Activated naive CD4-positive, alpha-beta T cell treated with anti-CD3 and anti-CD28 coated beads, Interleukin-2, amount 50 U/mL, for 72 hours (primary cell): ENCODE results near the gene KRTAP12-1. TPM values are rescaled to one million over a fixed set of nuclear protein-coding genes. Genes with fewer than 3 reads are reported as not detected.

Experiments
- ATAC-seq, 2 donors: fragments of 150-1000 bp; cut with Tn5 transposase; 2 replicates each; pipeline ENCODE4 v1.10.0; 2021; ENCODE audit warnings: mild to moderate bottlenecking in 2 of 2, moderate library complexity in 2 of 2
- DNase-seq, 2 donors: peaks; one replicate each; pipeline ENCODE4 v3.0.0; 2021 to 2022; ENCODE audit warnings: low spot score in 2 of 2
- H3K27ac Mint-ChIP-seq, 2 donors: one replicate each; pipeline ENCODE4 v1.8.0; 2022; ENCODE audit warnings: mild to moderate bottlenecking in 2 of 2, mixed read lengths in 2 of 2
- H3K36me3 Mint-ChIP-seq, 2 donors: one replicate each; pipeline ENCODE4 v1.8.0; 2022; ENCODE audit warnings: mixed read lengths in 2 of 2
- H3K9me3 Mint-ChIP-seq, 2 donors: one replicate each; pipeline ENCODE4 v1.8.0; 2022; ENCODE audit warnings: mixed read lengths in 2 of 2
- total RNA-seq, 2 donors: library from RNA; stranded (reverse); gene quantifications; one replicate each; pipeline ENCODE4 v1.2.3, GENCODE V29; 2022

The KRTAP12-1 gene, protein sequence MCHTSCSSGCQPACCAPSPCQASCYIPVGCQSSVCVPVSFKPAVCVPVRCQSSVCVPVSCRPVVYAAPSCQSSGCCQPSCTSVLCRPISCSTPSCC
- total RNA-seq: not detected

DNA sequence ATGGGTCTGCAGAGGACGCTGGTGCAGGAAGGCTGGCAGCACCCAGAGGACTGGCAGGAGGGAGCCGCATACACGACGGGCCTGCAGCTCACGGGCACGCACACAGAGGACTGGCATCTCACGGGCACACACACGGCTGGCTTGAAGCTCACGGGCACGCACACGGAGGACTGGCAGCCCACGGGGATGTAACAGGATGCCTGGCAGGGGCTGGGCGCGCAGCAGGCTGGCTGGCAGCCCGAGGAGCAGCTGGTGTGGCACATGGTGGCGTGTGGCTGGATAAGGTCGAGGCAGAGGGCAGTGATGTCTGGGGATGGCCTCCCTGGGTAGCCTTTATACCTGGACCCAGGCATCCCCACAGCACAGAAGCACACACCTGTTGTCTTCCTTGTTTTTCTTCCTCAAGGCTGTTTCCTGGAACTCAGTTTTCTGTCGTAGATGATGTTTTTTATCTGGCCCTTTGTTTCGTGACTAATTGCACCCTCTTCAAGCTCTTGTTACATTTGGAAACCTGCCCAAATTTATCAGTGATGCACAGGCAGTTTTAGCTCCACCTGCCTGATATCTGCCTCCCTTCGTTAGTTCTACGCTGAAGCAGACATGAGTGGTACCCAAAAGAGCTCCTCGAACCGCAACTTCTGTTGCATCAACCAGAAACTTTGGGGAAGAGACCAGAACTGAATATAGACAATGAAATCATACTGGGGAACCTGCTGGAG is at the start of gene KRTAP12-1:
TSS of gene KRTAP12-1 (minus strand) at position 303 of the 719 bp plus-strand sequence. CDS start at position 263, 40 bp downstream.
- no peaks in the 10 kb centered on the region for H3K9me3 Mint-ChIP-seq
- peak within 1 kb of the TSS; percentile 14 to 22 for H3K27ac Mint-ChIP-seq
- no peaks in the 10 kb centered on the region for H3K36me3 Mint-ChIP-seq
- ATAC-seq (no peak), DNase-seq (no peak)

DNA sequence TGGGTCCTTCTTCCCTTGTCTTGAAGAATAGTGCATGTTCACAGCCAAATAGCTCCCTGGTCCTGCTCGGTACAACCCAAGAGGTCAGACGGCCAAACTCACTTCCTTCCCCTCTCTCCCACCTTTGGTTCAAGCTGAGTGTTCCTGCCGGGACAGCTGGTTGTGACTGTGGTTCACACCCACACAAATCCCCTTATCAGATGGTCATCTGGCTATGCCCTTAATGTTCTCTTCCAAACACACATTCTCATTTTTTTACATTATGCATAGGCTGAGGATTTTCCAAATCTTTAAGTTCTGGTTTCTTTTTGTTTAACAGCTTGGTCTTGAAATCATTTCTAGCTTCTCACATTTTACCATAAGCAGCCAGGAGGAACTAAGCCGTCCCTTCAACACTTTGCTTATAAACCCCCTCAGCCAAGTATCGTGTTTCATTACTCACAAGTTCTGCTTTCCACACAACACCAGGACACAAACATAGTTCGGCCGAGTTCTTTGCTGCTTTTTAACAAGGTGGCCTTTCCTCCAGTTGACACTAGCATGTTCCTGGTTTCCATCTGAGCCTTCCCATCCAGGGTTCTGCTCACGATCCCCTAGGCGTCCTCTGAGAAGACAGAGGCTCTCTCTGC is 49.1 kb upstream of the KRTAP12-1 start:
- Mint-ChIP-seq H3K27ac (no peak overlapping the region), H3K36me3 (no peaks in the 10 kb centered on the region), H3K9me3 (no peaks in the 10 kb centered on the region)
- DNase-seq (no peak), ATAC-seq (no peak)

DNA sequence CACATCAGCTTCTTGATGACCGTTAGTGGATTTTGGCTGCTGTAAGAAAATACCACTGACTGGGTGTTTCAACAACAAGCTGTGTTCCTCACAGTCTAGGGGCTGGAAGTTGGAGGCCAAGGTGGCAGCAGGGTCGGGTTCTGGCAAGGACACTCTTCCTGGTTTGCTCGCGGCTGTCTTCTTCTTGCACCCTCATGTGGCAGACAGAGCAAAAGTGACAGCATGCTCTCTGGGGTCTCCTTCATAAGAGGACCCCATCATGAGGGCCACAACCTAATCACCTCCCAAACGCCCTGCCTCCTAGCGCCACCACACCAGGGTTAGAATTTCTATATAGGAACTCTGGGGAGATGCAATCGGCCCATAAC is 48.0 kb upstream of the KRTAP12-1 start:
- DNase-seq: no peak
- H3K9me3 Mint-ChIP-seq: no peaks in the 10 kb centered on the region
- no peak overlapping the region for H3K27ac Mint-ChIP-seq
- no peak for ATAC-seq
- no peaks in the 10 kb centered on the region for H3K36me3 Mint-ChIP-seq

DNA sequence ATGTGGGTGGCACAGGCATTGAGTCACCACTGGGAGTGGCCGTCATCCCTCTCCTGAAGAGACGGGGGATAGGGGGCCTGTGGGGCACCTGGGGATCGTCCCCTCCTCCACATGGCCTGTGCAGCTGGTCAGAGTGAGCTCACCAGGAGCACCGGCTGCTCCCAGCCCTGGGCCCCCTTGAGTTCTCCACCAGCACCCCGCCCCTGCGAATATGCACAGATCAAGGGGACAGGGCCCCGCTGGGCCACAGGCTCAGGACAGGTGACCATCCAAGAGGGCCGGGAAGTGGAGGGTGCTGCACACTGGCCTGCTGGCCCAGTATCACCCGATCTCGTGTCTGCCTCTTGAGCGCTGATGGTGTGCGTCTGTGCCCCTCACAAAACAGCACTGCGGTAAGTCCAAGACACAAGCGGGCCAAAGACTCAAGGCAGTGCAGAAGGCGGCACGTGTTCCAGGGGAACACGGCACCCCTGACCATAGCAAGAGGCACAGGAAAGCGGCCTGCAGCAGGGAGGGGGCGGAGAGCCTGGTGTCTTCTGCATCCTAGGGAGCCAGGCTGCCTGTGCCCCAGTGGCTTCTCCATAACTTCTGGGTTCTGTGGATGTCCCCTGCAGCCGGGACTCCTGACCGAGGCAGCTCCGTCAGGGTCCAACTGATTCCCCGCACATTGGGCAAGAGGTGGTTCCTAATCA is 47.5 kb upstream of the KRTAP12-1 start:
- Mint-ChIP-seq H3K9me3 (no peaks in the 10 kb centered on the region), H3K27ac (no peak overlapping the region), H3K36me3 (no peaks in the 10 kb centered on the region)
- ATAC-seq (no peak), DNase-seq (no peak)

DNA sequence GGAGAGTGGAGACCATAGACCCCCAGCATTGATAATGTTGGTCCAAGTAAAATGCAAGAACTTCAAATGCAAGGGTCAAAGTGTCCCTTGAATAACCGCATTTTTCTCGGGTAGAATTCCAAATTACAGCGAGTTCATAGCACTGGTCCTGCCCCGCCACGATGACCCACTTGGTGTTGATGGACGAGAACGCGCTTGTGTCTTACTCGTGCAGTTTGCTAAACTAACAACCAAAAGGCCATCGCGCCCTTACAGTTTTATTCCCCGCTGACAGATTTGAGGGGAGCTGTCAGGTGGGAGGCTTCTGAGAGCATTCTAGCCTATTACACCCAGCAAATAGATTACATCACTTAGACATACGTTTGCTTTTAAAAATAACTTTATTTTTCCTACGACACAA is 46.8 kb upstream of the KRTAP12-1 start:
- Mint-ChIP-seq H3K27ac (no peak overlapping the region), H3K36me3 (no peaks in the 10 kb centered on the region), H3K9me3 (no peaks in the 10 kb centered on the region)
- DNase-seq (no peak), ATAC-seq (no peak)

DNA sequence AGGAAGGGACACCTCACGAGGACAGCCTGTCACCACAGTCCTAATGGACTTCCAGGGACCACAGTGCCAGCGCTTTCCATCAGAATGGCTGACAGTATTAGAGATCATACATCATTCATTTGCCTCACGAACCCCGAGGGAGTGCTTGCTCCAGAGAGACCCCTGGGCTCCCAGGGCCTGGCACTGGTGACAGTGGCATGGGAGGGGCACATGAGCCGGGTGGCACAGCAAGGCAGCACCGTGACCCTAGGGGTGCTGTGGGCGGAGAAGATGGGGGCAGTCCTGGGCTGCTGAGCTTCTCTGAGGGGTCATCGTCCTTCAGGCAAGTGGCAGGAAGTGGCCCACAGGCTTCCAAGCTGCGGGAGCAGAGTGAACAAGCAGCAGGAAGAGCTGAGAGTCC is 45.8 kb upstream of the KRTAP12-1 start:
- DNase-seq (no peak), ATAC-seq (no peak)
- Mint-ChIP-seq H3K27ac (peak overlapping the region in 1 of 2 donors; percentile 4), H3K36me3 (peaks cover 0 to 3% of the 10 kb centered on the region in 2 donors), H3K9me3 (no peaks in the 10 kb centered on the region)

DNA sequence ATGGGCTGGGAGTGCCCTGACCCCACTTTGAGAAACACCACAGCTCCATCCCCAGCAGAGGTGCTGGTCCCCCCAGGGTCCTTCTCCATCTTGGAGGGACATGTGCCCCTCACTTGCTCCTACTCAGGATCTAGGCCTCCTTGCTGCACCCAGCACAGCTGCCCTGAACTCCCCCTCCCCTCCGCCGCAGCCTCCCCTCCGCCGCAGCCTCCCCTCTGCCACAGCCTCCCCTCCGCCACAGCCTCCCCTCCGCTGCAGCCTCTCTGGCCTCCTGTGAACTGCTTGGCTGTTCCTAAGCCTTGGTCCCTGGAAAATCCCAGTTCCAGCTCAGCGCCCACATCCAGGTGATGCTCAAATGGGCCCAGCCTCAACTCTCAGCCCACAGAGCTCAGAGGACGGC is 45.4 kb upstream of the KRTAP12-1 start:
- peaks cover 0 to 6% of the 10 kb centered on the region in 2 donors for H3K36me3 Mint-ChIP-seq
- H3K9me3 Mint-ChIP-seq: no peaks in the 10 kb centered on the region
- DNase-seq: no peak
- no peak for ATAC-seq
- H3K27ac Mint-ChIP-seq: no peak overlapping the region

DNA sequence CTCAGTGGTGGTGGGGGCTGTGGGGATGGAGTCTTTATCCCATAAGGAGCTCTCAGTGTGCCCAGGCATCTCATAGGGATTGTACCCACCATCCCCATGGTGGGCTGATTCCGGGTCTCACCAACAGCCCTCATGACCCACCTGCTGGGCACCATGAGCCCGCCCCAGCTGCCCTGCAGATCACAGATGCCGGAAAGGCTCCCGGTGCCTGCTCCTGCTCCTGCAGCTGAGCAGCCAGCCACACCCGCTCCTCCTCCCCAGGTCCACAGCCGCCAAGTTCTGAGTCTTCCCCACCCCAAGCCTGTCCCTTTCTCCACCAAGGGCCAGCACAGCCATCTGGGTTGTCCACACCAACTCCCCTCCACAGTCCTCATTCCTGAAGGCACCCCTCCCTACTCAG is 44.9 kb upstream of the KRTAP12-1 start:
- Mint-ChIP-seq H3K27ac (no peak overlapping the region), H3K36me3 (peaks cover 0 to 6% of the 10 kb centered on the region in 2 donors), H3K9me3 (no peaks in the 10 kb centered on the region)
- DNase-seq (no peak), ATAC-seq (no peak)

DNA sequence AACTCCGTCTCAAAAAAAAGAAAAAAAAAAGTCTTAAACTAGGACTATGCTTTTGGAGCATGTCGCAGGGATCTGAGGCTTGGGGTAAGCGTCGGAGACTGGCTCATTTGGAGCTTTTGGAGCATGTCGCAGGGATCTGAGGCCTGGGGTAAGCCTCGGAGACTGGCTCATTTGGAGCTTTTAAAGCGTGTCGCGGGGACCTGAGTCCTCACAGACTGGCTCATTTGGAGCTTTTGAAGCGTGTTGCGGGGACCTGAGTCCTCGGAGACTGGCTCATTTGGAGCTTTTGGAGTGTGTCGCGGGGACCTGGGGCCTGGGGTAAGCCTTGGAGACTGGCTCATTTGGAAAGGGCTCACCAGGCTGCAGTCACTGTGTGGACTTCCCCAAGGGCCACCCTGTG is 43.0 kb upstream of the KRTAP12-1 start:
- H3K9me3 Mint-ChIP-seq: no peaks in the 10 kb centered on the region
- peaks cover 0 to 6% of the 10 kb centered on the region in 2 donors for H3K36me3 Mint-ChIP-seq
- H3K27ac Mint-ChIP-seq: no peak overlapping the region
- ATAC-seq (no peak), DNase-seq (no peak)

DNA sequence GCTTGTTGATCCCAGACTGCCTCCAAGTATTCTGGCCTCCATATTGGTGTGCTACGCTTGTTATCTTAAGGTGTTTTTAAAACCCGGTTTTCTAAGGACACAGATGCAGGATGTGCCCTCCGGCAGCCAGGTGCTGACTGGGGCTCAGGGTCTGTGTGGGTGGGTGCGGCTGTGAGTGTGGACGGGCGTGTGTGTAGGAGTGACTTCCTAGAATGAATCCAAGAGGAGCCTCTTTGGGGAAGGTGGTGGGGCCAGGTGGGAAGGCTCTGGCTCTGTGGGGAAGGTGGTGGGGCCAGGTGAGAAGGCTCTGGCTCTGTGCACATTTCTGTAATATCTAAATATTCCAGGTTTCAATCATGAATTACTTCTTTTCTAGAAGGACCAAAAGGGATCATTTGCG is 42.2 kb upstream of the KRTAP12-1 start:
- Mint-ChIP-seq H3K27ac (no peak overlapping the region), H3K36me3 (peaks cover 0 to 6% of the 10 kb centered on the region in 2 donors), H3K9me3 (no peaks in the 10 kb centered on the region)
- no peak for DNase-seq
- ATAC-seq: no peak

DNA sequence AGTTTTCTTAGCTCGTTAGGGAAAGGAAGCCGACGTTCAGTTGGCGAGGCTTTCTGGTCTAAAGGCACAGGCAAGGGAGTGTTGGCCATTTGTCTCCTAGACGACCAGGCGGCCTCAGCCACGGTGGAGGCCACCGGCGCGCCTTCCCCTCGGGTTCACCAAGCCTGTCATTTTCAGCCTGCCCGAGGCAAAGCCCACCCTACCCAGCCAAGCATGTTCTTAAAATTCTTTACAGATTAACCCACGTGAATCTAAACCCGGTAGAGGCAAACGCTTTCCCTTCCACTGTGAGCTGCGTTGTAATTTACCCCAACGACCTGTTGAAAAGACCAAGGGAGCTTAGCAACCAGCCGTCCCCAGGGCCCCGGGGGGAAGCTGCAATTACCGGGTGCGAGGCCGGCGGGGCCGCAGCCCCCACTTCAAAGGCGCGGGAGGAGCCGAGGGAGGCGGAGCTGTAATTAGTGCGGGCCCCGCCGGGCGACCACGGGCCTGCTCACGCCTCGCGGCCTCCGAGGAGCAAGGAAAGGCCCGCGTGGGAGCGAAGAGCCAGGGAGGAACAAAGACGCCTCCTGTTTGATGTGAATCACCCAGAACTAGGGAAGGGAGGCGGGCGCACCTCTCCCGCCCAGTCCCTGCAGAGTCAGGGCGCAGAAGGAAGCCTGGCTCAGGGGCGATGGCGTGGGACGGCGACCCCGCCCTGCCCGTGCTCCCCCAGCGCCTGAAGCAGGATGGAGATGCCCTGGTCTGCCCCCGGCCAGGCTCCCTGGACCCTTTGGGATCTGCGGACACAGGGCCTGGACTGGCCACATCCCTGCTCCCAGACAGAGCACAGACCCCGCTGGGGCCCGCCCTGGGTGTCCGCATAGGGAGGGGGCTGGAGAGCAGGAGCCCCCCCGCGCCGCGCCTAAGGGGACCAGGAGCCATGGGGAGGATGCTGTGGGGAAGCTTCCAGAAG is 41.5 kb upstream of the KRTAP12-1 start:
- Mint-ChIP-seq H3K9me3 (no peaks in the 10 kb centered on the region), H3K27ac (no peak overlapping the region), H3K36me3 (peaks cover 0 to 6% of the 10 kb centered on the region in 2 donors)
- peak in 1 of 2 donors; percentile 34 for ATAC-seq
- DNase-seq: no peak

DNA sequence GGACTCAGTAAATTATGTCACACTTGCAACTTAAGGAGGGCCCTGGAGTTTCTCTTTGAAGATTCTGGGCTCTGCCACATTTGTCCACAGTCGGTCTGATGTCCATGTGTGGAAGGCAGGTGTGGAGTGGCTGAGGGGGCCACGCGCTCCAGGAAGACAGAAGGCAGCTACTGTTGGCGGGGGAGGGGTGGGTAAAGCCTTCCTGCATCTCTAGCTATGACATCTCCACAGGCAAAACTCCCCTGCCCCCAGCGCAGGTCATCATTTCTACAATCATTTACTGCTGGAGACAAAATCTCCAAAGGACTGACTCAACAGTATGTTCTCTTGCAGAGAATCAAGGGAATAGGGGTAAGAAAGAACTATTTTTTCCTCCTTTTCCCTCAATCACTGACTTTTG is 40.8 kb upstream of the KRTAP12-1 start:
- DNase-seq: no peak
- ATAC-seq: no peak
- H3K27ac Mint-ChIP-seq: no peak overlapping the region
- H3K9me3 Mint-ChIP-seq: no peaks in the 10 kb centered on the region
- H3K36me3 Mint-ChIP-seq: peaks cover 0 to 6% of the 10 kb centered on the region in 2 donors

DNA sequence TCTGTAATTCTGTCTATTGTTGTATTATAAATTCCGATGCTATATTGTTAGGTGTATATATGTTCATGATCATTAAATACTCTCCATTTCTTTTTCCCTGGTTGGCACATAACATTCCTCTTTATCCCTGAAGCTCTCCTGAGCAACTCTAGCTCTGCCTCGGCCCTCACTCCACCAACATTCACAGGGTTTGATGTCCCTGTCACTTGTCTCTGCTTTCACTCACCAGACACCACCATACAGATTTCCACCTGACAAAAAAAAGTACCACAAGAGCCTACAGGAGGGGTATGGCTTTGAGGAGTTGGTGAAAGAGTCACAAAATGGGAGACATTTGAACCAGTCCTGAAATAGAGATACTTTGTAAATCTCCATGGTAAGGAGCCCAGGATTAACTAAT is 38.2 kb upstream of the KRTAP12-1 start:
- no peak overlapping the region for H3K27ac Mint-ChIP-seq
- no peaks in the 10 kb centered on the region for H3K9me3 Mint-ChIP-seq
- ATAC-seq: no peak
- peaks cover 0 to 6% of the 10 kb centered on the region in 2 donors for H3K36me3 Mint-ChIP-seq
- no peak for DNase-seq

DNA sequence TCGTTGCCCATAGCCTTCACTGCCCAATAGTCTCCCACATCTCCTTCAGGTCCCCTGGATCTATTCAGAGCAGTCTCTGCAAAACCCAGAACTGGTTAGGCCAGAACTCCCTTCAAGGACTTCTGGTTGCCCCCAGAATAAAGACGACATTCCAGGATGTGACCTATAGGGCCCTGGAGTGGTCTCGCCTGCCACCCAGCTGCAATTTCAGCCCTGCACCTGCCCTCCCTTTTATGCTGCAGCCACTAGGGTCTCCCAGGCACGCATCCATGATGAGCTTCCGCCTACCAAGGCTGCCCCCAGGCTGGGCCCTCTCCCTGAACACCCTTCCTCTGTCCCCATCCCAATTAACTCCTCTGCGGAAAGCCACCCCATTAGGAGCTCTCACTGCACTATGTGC is 36.6 kb upstream of the KRTAP12-1 start:
- no peak overlapping the region for H3K27ac Mint-ChIP-seq

DNA sequence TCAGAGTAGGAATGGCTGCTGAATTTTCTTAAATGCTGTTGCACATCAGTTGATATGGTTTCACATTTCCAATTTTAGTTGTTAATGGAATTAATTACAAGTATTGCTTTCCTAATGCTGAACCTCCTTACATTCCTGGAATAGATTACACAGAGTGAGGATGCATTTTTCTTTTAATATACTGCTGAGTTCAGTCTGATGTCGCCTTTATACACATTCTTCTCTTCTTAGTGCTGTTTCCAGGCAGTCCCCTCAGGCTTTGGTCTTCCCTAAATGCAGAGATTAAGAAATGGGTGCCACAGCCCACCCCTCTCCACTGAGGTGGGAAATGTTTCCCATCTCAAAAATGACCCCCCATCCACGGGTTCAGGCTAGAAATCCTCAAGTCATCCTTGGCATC is 36.1 kb upstream of the KRTAP12-1 start:
- H3K27ac Mint-ChIP-seq: no peak overlapping the region
- ATAC-seq (no peak), DNase-seq (no peak)
- no peaks in the 10 kb centered on the region for H3K9me3 Mint-ChIP-seq
- H3K36me3 Mint-ChIP-seq: peaks cover 0 to 6% of the 10 kb centered on the region in 2 donors

More for the DNA sequence above, 36.6 kb upstream of the KRTAP12-1 start:
- H3K9me3 Mint-ChIP-seq: no peaks in the 10 kb centered on the region
- peaks cover 0 to 6% of the 10 kb centered on the region in 2 donors for H3K36me3 Mint-ChIP-seq
- ATAC-seq (no peak), DNase-seq (no peak)

DNA sequence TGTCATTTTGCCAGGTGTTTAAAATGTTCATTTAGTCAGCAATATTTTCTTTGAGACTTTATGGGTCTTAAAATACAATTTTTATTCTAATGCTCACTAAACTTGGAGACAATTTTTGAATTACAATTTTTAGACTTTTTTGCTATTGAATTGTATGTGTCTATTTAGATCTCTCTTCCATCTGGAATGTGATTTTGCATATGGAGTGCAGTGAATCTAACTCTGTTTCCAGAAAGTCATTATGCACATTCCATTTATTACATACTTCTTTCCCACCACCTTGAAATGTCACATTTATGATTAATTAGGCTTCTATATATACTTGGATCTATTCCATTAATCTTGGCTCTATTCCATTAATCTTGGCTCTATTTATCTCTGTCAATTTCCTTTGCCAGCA is 35.0 kb upstream of the KRTAP12-1 start:
- DNase-seq (no peak), ATAC-seq (no peak)
- no peak overlapping the region for H3K27ac Mint-ChIP-seq
- no peaks in the 10 kb centered on the region for H3K9me3 Mint-ChIP-seq
- no peaks in the 10 kb centered on the region for H3K36me3 Mint-ChIP-seq
